ENCODE measurements around the gene THBD. TPM values are rescaled to one million over a fixed set of nuclear protein-coding genes. Genes with fewer than 3 reads are reported as not detected.
A peak's percentile ranks its signal among the peaks of the same experiment; 100 is the strongest.

THBD gene
- total and polyA plus RNA-seq, 2 donors: 1.6 to 16.8 TPM

DNA sequence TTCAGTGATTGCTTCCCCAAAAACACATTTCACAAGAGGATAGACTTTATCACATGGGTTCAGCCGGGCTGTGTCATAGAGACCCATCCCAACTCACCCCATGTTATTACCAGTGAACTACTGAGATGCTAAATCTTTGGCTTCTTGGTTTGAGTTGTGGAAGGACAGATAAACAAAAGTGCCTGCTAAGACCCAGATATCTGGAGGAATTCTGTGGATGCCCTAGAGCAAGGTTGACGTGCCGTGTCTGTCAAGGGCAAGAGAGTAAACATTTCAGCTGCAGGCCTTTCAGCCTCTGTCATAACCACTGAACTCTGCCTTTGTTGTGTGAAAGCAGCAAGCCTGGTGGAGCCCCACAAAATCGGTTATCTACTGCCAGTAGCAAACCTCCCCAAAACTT is 11.2 kb upstream of the THBD start:
- DNase-seq (ENCODE audit: low read depth in 6 of 9, low spot score in 9 of 9): no peak
- Histone ChIP-seq H3K9me3 (ENCODE audit: control insufficient read depth in 2 of 2, insufficient read depth in 1 of 2, low read length in 1 of 2) (no peaks in the 10 kb centered on the region), H3K4me3 (ENCODE audit: low read length in 2 of 2) (no peak overlapping the region), H3K4me1 (ENCODE audit: control insufficient read depth in 2 of 2, insufficient read depth in 2 of 2, low read length in 2 of 2) (no peaks in the 10 kb centered on the region), H3K27me3 (ENCODE audit: control insufficient read depth in 2 of 2, insufficient read depth in 1 of 2, low read length in 1 of 2) (no peaks in the 10 kb centered on the region), H3K36me3 (ENCODE audit: control insufficient read depth in 2 of 2, insufficient read depth in 2 of 2, low read length in 1 of 2) (no peaks in the 10 kb centered on the region), H3K27ac (ENCODE audit: low read depth in 1 of 2, low read length in 1 of 2) (no peak overlapping the region)
- whole genome bisulfite sequencing: 86% methylated on average over 4 of the region's 4 CpGs

DNA sequence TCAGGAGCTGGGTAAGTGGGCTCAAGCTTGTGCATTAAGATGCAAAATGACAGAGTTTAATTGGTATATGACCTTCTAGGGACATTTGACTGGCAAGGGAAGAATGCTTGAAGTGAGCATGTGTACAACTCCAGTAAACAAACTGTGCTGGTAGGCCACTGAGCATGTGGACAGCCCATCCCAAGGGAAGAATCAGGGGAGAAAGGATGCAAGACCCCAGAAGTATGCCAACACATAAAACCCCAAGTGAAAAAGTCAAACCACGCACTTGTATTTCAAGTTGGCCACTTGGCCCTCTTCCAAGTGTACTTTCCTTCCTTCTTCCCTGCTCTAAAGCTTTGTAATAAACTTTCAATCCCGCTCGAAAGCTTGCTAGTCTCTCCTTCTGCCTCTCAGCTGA is 10.4 kb upstream of the THBD start:
- Histone ChIP-seq H3K4me3 (ENCODE audit: low read length in 2 of 2) (no peak overlapping the region), H3K27ac (ENCODE audit: low read depth in 1 of 2, low read length in 1 of 2) (no peak overlapping the region), H3K4me1 (ENCODE audit: control insufficient read depth in 2 of 2, insufficient read depth in 2 of 2, low read length in 2 of 2) (no peaks in the 10 kb centered on the region), H3K27me3 (ENCODE audit: control insufficient read depth in 2 of 2, insufficient read depth in 1 of 2, low read length in 1 of 2) (no peaks in the 10 kb centered on the region), H3K9me3 (ENCODE audit: control insufficient read depth in 2 of 2, insufficient read depth in 1 of 2, low read length in 1 of 2) (no peaks in the 10 kb centered on the region), H3K36me3 (ENCODE audit: control insufficient read depth in 2 of 2, insufficient read depth in 2 of 2, low read length in 1 of 2) (no peaks in the 10 kb centered on the region)
- DNase-seq (ENCODE audit: low read depth in 6 of 9, low spot score in 9 of 9): no peak
- WGBS: 53% methylated on average over 3 of the region's 3 CpGs

DNA sequence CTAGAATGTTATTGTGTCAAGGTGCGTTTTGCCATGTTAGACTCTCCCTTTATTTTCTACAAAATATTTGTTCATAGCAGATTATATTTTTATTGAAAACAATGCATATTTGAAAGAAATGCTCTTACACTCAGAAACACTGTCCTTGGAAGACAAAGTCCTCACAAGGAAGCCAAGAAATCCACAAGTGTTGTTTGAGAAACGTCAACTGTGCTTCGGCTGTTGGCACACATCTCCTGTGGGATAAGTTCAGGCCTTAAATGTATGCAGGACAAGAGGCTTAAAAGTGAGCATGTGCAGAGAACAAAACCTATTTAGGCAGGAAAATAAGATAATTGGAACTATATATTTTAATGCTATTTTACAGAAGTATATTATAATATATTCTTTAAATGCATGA is 9.5 kb upstream of the THBD start:
- no peaks in the 10 kb centered on the region for H3K36me3 ChIP-seq (ENCODE audit: control insufficient read depth in 2 of 2, insufficient read depth in 2 of 2, low read length in 1 of 2)
- no peaks in the 10 kb centered on the region for H3K27me3 ChIP-seq (ENCODE audit: control insufficient read depth in 2 of 2, insufficient read depth in 1 of 2, low read length in 1 of 2)
- no peak overlapping the region for H3K4me3 ChIP-seq (ENCODE audit: low read length in 2 of 2)
- WGBS: 97% methylated on average over 3 of the region's 3 CpGs
- DNase-seq (ENCODE audit: low read depth in 6 of 9, low spot score in 9 of 9): no peak
- H3K4me1 ChIP-seq (ENCODE audit: control insufficient read depth in 2 of 2, insufficient read depth in 2 of 2, low read length in 2 of 2): no peaks in the 10 kb centered on the region
- no peak overlapping the region for H3K27ac ChIP-seq (ENCODE audit: low read depth in 1 of 2, low read length in 1 of 2)
- no peaks in the 10 kb centered on the region for H3K9me3 ChIP-seq (ENCODE audit: control insufficient read depth in 2 of 2, insufficient read depth in 1 of 2, low read length in 1 of 2)

DNA sequence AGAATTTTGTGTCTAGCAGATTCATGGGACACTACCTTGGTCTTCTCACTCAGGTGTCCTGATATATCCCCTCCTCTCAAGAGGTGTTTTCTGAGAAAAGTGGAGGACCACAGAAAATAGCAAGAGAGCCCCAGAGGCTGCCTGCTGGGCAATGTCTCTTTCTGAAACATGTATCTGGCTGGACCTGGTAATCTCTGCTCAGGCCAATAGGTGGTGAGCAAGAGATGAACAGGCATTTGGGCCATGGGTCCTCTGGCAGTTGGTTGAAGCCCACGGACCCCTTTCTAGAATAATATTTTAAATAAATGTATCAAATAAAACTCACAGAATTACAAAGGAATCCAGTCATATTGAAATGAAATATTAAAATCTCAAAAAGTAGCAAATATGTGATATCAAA is 8.8 kb upstream of the THBD start:
- peaks cover 0 to 4% of the 10 kb centered on the region in 2 donors for H3K27me3 ChIP-seq (ENCODE audit: control insufficient read depth in 2 of 2, insufficient read depth in 1 of 2, low read length in 1 of 2)
- 93% methylated on average over 1 of the region's 1 CpG for WGBS
- no peak for DNase-seq (ENCODE audit: low read depth in 6 of 9, low spot score in 9 of 9)
- H3K4me1 ChIP-seq (ENCODE audit: control insufficient read depth in 2 of 2, insufficient read depth in 2 of 2, low read length in 2 of 2): no peaks in the 10 kb centered on the region
- no peak overlapping the region for H3K4me3 ChIP-seq (ENCODE audit: low read length in 2 of 2)
- no peaks in the 10 kb centered on the region for H3K36me3 ChIP-seq (ENCODE audit: control insufficient read depth in 2 of 2, insufficient read depth in 2 of 2, low read length in 1 of 2)
- H3K9me3 ChIP-seq (ENCODE audit: control insufficient read depth in 2 of 2, insufficient read depth in 1 of 2, low read length in 1 of 2): no peaks in the 10 kb centered on the region
- no peak overlapping the region for H3K27ac ChIP-seq (ENCODE audit: low read depth in 1 of 2, low read length in 1 of 2)

DNA sequence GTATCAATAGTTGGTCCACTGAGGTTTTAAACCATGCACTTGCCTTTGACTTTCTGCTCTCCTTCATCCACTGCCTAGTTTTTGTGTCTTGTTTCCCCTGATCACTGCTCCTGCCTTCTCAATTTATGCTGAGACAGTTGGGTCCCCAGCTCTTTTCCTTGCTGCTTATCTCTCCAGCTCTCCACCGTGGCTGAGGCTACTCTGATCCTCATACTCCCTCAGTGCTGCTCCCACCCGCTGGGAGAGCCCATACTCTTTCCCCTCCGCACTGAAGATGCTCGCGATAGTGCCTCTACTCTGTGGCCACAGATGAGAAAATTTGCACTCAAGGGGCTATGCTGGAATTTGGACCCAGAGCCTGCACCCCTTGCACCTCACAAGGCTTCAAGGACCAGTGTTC is 3.4 kb upstream of the THBD start:
- H3K9me3 ChIP-seq (ENCODE audit: control insufficient read depth in 2 of 2, insufficient read depth in 1 of 2, low read length in 1 of 2): no peaks in the 10 kb centered on the region
- WGBS: 96% methylated on average over 5 of the region's 5 CpGs

DNA sequence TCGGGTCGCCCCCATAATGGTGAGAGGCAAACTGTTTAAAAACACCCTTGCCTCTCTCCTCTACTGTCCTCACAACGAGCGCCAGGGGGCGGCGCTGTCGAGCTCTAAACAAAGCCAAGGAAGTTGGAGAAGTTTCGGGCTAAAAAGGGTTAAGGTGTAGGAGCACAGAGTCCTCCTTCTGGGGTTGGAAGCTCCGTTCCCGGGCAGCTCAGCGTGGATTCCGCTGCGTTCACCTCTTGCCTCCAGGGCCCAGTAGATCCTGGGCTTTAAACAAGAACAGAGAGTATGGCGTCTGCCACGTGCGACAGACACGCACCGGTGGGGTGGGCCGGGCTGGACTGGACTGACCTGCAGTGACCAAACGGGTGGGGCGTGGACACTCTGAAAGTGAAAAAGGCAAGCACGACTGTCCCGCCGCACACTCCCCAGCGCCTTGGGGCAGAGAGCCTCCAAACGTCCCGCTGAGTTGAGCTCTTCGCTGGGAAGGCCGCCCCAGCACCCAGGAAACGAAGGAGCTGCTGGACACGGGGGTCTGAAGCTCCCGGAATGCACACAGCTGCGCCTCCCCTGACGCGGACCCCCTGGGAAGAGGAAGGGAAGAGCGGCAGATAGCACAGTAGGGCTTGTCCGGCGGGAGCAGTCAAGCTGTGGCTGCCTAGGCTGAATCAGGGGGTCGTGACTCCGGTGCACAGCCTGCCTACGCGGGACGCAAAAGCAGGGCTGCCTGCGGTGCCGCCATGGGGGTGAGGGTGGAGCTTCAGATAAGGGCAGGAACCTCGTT is 1.6 kb upstream of the THBD start:
- Histone ChIP-seq H3K27me3 (ENCODE audit: control insufficient read depth in 2 of 2, insufficient read depth in 1 of 2, low read length in 1 of 2) (peaks cover 59 to 68% of the 10 kb centered on the region in 2 donors), H3K4me1 (ENCODE audit: control insufficient read depth in 2 of 2, insufficient read depth in 2 of 2, low read length in 2 of 2) (peaks cover 3 to 36% of the 10 kb centered on the region in 2 donors)
- peak in 8 of 9 donors; percentile 31 to 81 (median 63) for DNase-seq (ENCODE audit: low read depth in 6 of 9, low spot score in 9 of 9)

More for the DNA sequence above, 3.4 kb upstream of the THBD start:
- Histone ChIP-seq H3K4me1 (ENCODE audit: control insufficient read depth in 2 of 2, insufficient read depth in 2 of 2, low read length in 2 of 2) (peaks cover 0 to 32% of the 10 kb centered on the region in 2 donors), H3K36me3 (ENCODE audit: control insufficient read depth in 2 of 2, insufficient read depth in 2 of 2, low read length in 1 of 2) (no peaks in the 10 kb centered on the region), H3K27me3 (ENCODE audit: control insufficient read depth in 2 of 2, insufficient read depth in 1 of 2, low read length in 1 of 2) (peaks cover 50 to 53% of the 10 kb centered on the region in 2 donors), H3K4me3 (ENCODE audit: low read length in 2 of 2) (no peak overlapping the region), H3K27ac (ENCODE audit: low read depth in 1 of 2, low read length in 1 of 2) (no peak overlapping the region)
- no peak for DNase-seq (ENCODE audit: low read depth in 6 of 9, low spot score in 9 of 9)

DNA sequence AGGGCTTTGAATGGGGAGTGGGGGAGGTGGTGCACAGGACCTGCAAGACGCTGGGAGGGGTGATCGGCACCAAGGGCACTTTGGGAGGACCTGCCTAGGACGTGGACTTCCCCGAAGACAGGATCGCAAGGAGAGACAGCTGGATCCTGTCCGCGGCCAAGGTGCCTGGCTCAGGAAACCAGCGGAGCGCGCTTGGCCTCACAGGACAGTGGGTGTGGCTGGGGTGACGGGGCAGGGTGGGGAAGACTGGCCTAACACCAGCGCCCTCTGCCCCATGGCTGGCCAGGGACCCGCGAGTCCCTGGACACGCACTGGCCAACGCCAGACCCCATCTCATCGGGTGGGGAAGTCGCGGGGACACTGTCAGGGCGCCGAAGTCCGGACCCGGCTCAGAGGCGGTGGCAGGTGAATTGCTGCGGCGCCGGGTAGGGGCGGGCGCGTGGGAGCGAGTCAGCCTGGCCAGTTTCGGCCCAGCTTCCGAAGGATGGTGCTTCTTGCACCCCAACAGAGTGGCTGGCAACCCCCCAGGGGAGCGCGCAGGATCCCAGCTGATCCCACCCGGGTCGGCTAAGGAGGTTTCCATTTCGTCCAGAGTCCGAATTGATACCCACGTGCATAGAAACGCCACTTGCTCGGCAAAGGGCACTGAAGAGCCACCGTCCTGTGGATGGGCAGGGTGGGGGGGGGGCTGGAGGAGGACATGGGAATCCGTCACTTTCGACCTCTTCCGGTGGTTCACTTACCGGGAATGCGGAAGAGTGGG is 785 bp upstream of the THBD start:
- no peak for DNase-seq (ENCODE audit: low read depth in 6 of 9, low spot score in 9 of 9)
- WGBS: 1% methylated on average over 48 of the region's 48 CpGs
- Histone ChIP-seq H3K27ac (ENCODE audit: low read depth in 1 of 2, low read length in 1 of 2) (peak overlapping the region in 1 of 2 donors; percentile 34), H3K27me3 (ENCODE audit: control insufficient read depth in 2 of 2, insufficient read depth in 1 of 2, low read length in 1 of 2) (peaks cover 59 to 68% of the 10 kb centered on the region in 2 donors), H3K9me3 (ENCODE audit: control insufficient read depth in 2 of 2, insufficient read depth in 1 of 2, low read length in 1 of 2) (peaks cover 0 to 4% of the 10 kb centered on the region in 2 donors), H3K36me3 (ENCODE audit: control insufficient read depth in 2 of 2, insufficient read depth in 2 of 2, low read length in 1 of 2) (no peaks in the 10 kb centered on the region), H3K4me3 (ENCODE audit: low read length in 2 of 2) (peak overlapping the region; percentile 17 to 37), H3K4me1 (ENCODE audit: control insufficient read depth in 2 of 2, insufficient read depth in 2 of 2, low read length in 2 of 2) (peaks cover 3 to 36% of the 10 kb centered on the region in 2 donors)

More for the DNA sequence above, 1.6 kb upstream of the THBD start:
- Histone ChIP-seq H3K4me3 (ENCODE audit: low read length in 2 of 2) (peak overlapping the region; percentile 17 to 37), H3K27ac (ENCODE audit: low read depth in 1 of 2, low read length in 1 of 2) (peak overlapping the region in 1 of 2 donors; percentile 1), H3K9me3 (ENCODE audit: control insufficient read depth in 2 of 2, insufficient read depth in 1 of 2, low read length in 1 of 2) (peaks cover 0 to 4% of the 10 kb centered on the region in 2 donors), H3K36me3 (ENCODE audit: control insufficient read depth in 2 of 2, insufficient read depth in 2 of 2, low read length in 1 of 2) (no peaks in the 10 kb centered on the region)
- WGBS: 17% methylated on average over 46 of the region's 46 CpGs

DNA sequence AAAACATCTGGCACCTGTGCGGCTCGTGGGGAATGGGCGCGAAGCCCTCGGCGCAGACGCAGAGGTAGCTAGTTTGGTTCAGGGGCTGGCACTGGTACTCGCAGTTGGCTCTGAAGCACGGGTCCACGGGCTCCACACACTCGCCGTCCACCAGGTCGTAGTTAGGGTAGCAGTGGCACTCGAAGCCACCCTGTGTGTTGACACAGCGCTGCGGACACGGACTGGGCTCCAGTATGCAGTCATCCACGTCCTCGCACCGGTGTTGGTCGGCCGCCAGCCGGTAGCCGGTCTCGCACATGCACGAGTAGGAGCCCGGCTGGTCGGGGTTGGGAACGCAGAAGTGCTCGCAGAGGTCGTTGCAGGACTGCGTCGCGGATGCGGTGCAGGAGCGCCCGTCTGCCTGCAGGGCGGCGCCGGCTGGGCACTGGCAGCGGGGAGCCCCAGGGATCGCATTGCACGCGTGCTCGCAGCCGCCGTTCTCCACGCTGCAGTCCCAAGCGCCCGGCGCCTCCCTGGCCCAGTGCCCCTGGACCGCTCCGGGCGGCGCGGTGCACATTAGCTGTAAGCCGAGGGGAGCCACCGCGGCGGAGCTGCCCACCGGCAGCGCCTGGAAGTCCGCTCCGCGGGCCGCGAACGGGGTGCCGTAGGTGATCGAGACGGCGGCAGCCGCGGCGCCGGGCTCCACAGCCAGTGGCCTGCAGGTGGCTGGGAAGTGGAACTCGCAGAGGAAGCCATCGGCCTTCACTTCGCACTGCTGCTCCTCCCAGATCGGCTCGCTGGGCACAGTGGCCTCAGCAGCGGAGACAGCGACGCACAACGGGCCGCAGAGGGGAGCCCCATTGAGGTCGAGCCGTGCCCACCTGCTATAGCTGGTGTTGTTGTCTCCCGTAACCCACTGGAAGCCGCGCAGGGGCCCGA is 930 bp downstream of the THBD start:
- H3K36me3 ChIP-seq (ENCODE audit: control insufficient read depth in 2 of 2, insufficient read depth in 2 of 2, low read length in 1 of 2): no peaks in the 10 kb centered on the region
- peak in 5 of 9 donors; percentile 15 to 67 (median 51) for DNase-seq (ENCODE audit: low read depth in 6 of 9, low spot score in 9 of 9)
- 4% methylated on average over 92 of the region's 92 CpGs for WGBS
- H3K9me3 ChIP-seq (ENCODE audit: control insufficient read depth in 2 of 2, insufficient read depth in 1 of 2, low read length in 1 of 2): peaks cover 0 to 4% of the 10 kb centered on the region in 2 donors
- peak overlapping the region; percentile 22 to 36 for H3K4me3 ChIP-seq (ENCODE audit: low read length in 2 of 2)
- peaks cover 3 to 36% of the 10 kb centered on the region in 2 donors for H3K4me1 ChIP-seq (ENCODE audit: control insufficient read depth in 2 of 2, insufficient read depth in 2 of 2, low read length in 2 of 2)
- peaks cover 55 to 68% of the 10 kb centered on the region in 2 donors for H3K27me3 ChIP-seq (ENCODE audit: control insufficient read depth in 2 of 2, insufficient read depth in 1 of 2, low read length in 1 of 2)
- H3K27ac ChIP-seq (ENCODE audit: low read depth in 1 of 2, low read length in 1 of 2): no peak overlapping the region

All from thymus (tissue), 11 donors.